GM23248 (cell line): ENCODE results near the gene ARHGAP19. TPM values are rescaled to one million over a fixed set of nuclear protein-coding genes. Genes with fewer than 3 reads are reported as not detected.

ENCODE experiments used
- DNase-seq: peaks from one replicate; pipeline ENCODE4 v3.0.0-alpha.2; 2015
- H2AFZ ChIP-seq: fragments of 200-600 bp; sonication (generic); 2 replicates; pipeline ENCODE4 v1.6.1; 2016; ENCODE audit warnings: antibody characterized with exemption
- H3F3A ChIP-seq: fragments of 200-600 bp; sonication (generic); 2 replicates; pipeline ENCODE4 v1.6.1; 2016; ENCODE audit warnings: mild to moderate bottlenecking, antibody characterized with exemption, mixed run types; ENCODE audit not compliant: insufficient read depth
- H3K27ac ChIP-seq: fragments of 200-600 bp; sonication (generic); 2 replicates; pipeline ENCODE4 v1.5.1; 2016; ENCODE audit warnings: mild to moderate bottlenecking
- H3K27me3 ChIP-seq: fragments of 200-600 bp; sonication (generic); replicated peaks from 2 replicates; pipeline ENCODE4 v1.6.1; 2016; ENCODE audit warnings: mild to moderate bottlenecking; ENCODE audit not compliant: insufficient read depth
- H3K36me3 ChIP-seq: fragments of 200-600 bp; sonication (generic); 2 replicates; pipeline ENCODE4 v1.6.1; 2016; ENCODE audit warnings: low read depth, mild to moderate bottlenecking
- H3K4me1 ChIP-seq: fragments of 200-600 bp; sonication (generic); 2 replicates; pipeline ENCODE4 v1.6.1; 2016; ENCODE audit warnings: mild to moderate bottlenecking; ENCODE audit not compliant: insufficient read depth
- H3K4me2 ChIP-seq: fragments of 200-600 bp; sonication (generic); one replicate; pipeline ENCODE4 v1.6.1; 2016; ENCODE audit warnings: mild to moderate bottlenecking; ENCODE audit not compliant: unreplicated experiment
- H3K4me3 ChIP-seq: fragments of 200-600 bp; sonication (generic); 2 replicates; pipeline ENCODE4 v1.5.1; 2016; ENCODE audit warnings: mild to moderate bottlenecking
- H3K79me2 ChIP-seq: fragments of 200-600 bp; sonication (generic); 2 replicates; pipeline ENCODE4 v1.6.1; 2016; ENCODE audit warnings: mild to moderate bottlenecking; ENCODE audit not compliant: insufficient read depth
- H3K9ac ChIP-seq: fragments of 200-600 bp; sonication (generic); 2 replicates; pipeline ENCODE4 v1.6.1; 2016; ENCODE audit warnings: mild to moderate bottlenecking
- H3K9me2 ChIP-seq: fragments of 200-600 bp; sonication (generic); 2 replicates; pipeline ENCODE4 v1.6.1; 2016; ENCODE audit warnings: mixed run types, mild to moderate bottlenecking, moderate library complexity; ENCODE audit not compliant: insufficient read depth
- H3K9me3 ChIP-seq: fragments of 200-600 bp; sonication (generic); one replicate; pipeline ENCODE4 v1.6.1; 2017; ENCODE audit warnings: low read depth
- H4K20me1 ChIP-seq: fragments of 200-600 bp; sonication (generic); 2 replicates; pipeline ENCODE4 v1.6.0; 2016; ENCODE audit not compliant: insufficient read depth
- EZH2 ChIP-seq: fragments of 200-600 bp; sonication (generic); IDR thresholded peaks from 2 replicates; pipeline ENCODE4 v1.6.1; 2018; ENCODE audit warnings: antibody characterized with exemption, mild to moderate bottlenecking; ENCODE audit not compliant: insufficient read depth, poor library complexity, severe bottlenecking
- EZH2phosphoT487 ChIP-seq: fragments of 200-600 bp; sonication (generic); IDR thresholded peaks from 2 replicates; pipeline ENCODE4 v1.6.1; 2018; ENCODE audit warnings: antibody characterized with exemption, moderate library complexity, mild to moderate bottlenecking, low read depth; ENCODE audit not compliant: insufficient read depth
- WGBS, 2 experiments: methylation state at CpG; one replicate each; pipeline ENCODE4 v1.1.6; 2015 to 2017; ENCODE audit warnings: low lambda C conversion rate in 2 of 2, low coverage in 1 of 2; ENCODE audit errors: missing lambda C conversion rate in 2 of 2; 5-methylcytosine and 5-hydroxymethylcytosine counted together
- in situ Hi-C: fragments of 300-500 bp; cut with MboI; formaldehyde crosslinking; loops from 2 replicates; pipeline ENCODE4 v1.15.0; 2020
- polyA plus RNA-seq: library from polyadenylated mRNA; unstranded; fragments of >200 nt; fragmentation: Nextera tagmentation; extraction: Ambion mirVana; gene quantifications from 2 replicates; pipeline ENCODE4 v1.2.1, GENCODE V29; 2016
- total RNA-seq: library from RNA; depleted of rRNA; stranded (reverse); fragments of >200 nt; shearing (Covaris generic); gene quantifications from 2 replicates; pipeline ENCODE4 v1.2.3, GENCODE V29; 2014

The ARHGAP19 gene
- total and polyA plus RNA-seq, 2 experiments from 2014 or later = 1.9 to 5.0 TPM

GRCh38 chr10:97180986-97181385 lies 111.5 kb downstream of the ARHGAP19 start:
- WGBS, 2 experiments = 75 to 80% methylated on average over 10 of the region's 10 CpGs
- in situ Hi-C loops = no loop called here

GRCh38 chr10:97180363-97180755 lies 112.1 kb downstream of the ARHGAP19 start:
- in situ Hi-C loops = no loop called here
- Histone ChIP-seq H3K4me3 (no peak overlapping the region), H3K9me3 (no peaks in the 10 kb centered on the region), H3K4me2 (no peak overlapping the region), H3K79me2 (no peaks in the 10 kb centered on the region), H3F3A (no peaks in the 10 kb centered on the region), H3K9ac (no peak overlapping the region), H3K27ac (no peak overlapping the region), H4K20me1 (no peaks in the 10 kb centered on the region), H2AFZ (no peak overlapping the region), H3K4me1 (no peaks in the 10 kb centered on the region), H3K36me3 (no peaks in the 10 kb centered on the region), H3K27me3 (peaks cover 67% of the 10 kb centered on the region), H3K9me2 (no peaks in the 10 kb centered on the region)
- WGBS, 2 experiments = 57% methylated on average over 8 of the region's 8 CpGs
- no peak for DNase-seq
- TF ChIP-seq EZH2phosphoT487 = no peak
- no peak for TF ChIP-seq EZH2

More at GRCh38 chr10:97180986-97181385, 111.5 kb downstream of the ARHGAP19 start:
- H3K4me3 ChIP-seq = no peak overlapping the region
- H2AFZ ChIP-seq = no peak overlapping the region
- TF ChIP-seq EZH2 = no peak
- TF ChIP-seq EZH2phosphoT487 = no peak
- no peaks in the 10 kb centered on the region for H3K79me2 ChIP-seq
- no peaks in the 10 kb centered on the region for H4K20me1 ChIP-seq
- no peaks in the 10 kb centered on the region for H3K9me3 ChIP-seq
- H3K4me2 ChIP-seq = no peak overlapping the region
- DNase-seq = no peak
- H3F3A ChIP-seq = no peaks in the 10 kb centered on the region
- H3K27ac ChIP-seq = no peak overlapping the region
- H3K4me1 ChIP-seq = no peaks in the 10 kb centered on the region
- peaks cover 67% of the 10 kb centered on the region for H3K27me3 ChIP-seq
- H3K36me3 ChIP-seq = no peaks in the 10 kb centered on the region
- H3K9me2 ChIP-seq = no peaks in the 10 kb centered on the region
- H3K9ac ChIP-seq = no peak overlapping the region

GRCh38 chr10:97179731-97180362 lies 112.6 kb downstream of the ARHGAP19 start:
- Histone ChIP-seq H3F3A (no peaks in the 10 kb centered on the region), H2AFZ (no peak overlapping the region), H3K4me2 (peak overlapping the region; percentile 28), H3K4me3 (no peak overlapping the region), H3K27ac (no peak overlapping the region), H3K27me3 (peaks cover 63% of the 10 kb centered on the region), H4K20me1 (no peaks in the 10 kb centered on the region), H3K9me3 (no peaks in the 10 kb centered on the region), H3K9ac (no peak overlapping the region), H3K36me3 (no peaks in the 10 kb centered on the region), H3K79me2 (no peaks in the 10 kb centered on the region), H3K4me1 (no peaks in the 10 kb centered on the region), H3K9me2 (no peaks in the 10 kb centered on the region)
- in situ Hi-C loops = no loop called here
- WGBS, 2 experiments = 12 to 14% methylated on average over 25 to 26 of the region's 26 CpGs
- DNase-seq = peak; percentile 42
- TF ChIP-seq EZH2phosphoT487 = no peak
- no peak for TF ChIP-seq EZH2

GRCh38 chr10:97179311-97179710 lies 113.1 kb downstream of the ARHGAP19 start:
- H3K9ac ChIP-seq = no peak overlapping the region
- H3K9me3 ChIP-seq = no peaks in the 10 kb centered on the region
- no peak overlapping the region for H3K4me2 ChIP-seq
- H3K36me3 ChIP-seq = no peaks in the 10 kb centered on the region
- no peak for TF ChIP-seq EZH2
- TF ChIP-seq EZH2phosphoT487 = no peak
- H3F3A ChIP-seq = no peaks in the 10 kb centered on the region
- no peaks in the 10 kb centered on the region for H3K4me1 ChIP-seq
- peaks cover 59% of the 10 kb centered on the region for H3K27me3 ChIP-seq
- 17 to 18% methylated on average over 5 to 6 of the region's 6 CpGs for WGBS, 2 experiments
- DNase-seq = no peak
- no peaks in the 10 kb centered on the region for H3K79me2 ChIP-seq
- H2AFZ ChIP-seq = no peak overlapping the region
- no peaks in the 10 kb centered on the region for H3K9me2 ChIP-seq
- in situ Hi-C loops = no loop called here
- no peaks in the 10 kb centered on the region for H4K20me1 ChIP-seq
- H3K27ac ChIP-seq = no peak overlapping the region
- H3K4me3 ChIP-seq = no peak overlapping the region
